GM18507 (cell line): Measurements from ENCODE around the gene SPPL2C.

Source experiments
- DNase-seq: peaks from one replicate; pipeline ENCODE4 v3.0.0; 2011; ENCODE audit warnings: low read depth; ENCODE audit not compliant: insufficient read length; ENCODE audit errors: extremely low spot score
- FAIRE-seq: peaks from 2 replicates; lab custom pipeline; 2011; peaks lifted over from hg19 to GRCh38; lab: Jason Lieb, UNC

The SPPL2C gene

DNA sequence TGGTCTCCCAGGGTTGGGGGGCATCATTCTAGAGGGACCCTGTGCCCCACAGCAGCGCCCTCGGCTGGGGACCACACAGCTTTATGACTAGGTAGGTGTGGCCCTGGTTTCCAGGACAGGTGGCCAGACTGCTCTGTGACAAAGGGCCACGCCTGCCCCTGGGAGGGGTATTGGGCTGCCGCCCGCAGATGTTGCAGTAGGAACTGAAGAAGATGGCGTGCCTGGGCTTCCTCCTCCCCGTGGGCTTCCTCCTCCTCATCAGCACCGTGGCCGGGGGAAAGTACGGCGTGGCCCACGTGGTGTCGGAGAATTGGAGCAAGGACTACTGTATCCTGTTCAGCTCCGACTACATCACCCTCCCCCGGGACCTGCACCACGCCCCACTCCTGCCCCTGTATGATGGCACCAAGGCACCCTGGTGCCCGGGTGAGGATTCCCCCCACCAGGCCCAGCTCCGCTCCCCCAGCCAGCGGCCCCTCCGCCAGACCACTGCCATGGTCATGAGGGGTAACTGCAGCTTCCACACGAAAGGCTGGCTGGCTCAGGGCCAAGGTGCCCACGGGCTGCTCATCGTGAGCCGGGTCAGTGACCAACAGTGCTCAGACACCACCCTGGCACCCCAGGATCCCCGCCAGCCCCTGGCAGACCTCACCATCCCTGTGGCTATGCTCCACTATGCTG, at the start of gene SPPL2C:
Gene SPPL2C, plus strand, starts transcription at position 187 of the 681 bp plus-strand sequence. Its CDS starts 26 bp downstream, at position 213.
- FAIRE-seq (no peak), DNase-seq (no peak)

DNA sequence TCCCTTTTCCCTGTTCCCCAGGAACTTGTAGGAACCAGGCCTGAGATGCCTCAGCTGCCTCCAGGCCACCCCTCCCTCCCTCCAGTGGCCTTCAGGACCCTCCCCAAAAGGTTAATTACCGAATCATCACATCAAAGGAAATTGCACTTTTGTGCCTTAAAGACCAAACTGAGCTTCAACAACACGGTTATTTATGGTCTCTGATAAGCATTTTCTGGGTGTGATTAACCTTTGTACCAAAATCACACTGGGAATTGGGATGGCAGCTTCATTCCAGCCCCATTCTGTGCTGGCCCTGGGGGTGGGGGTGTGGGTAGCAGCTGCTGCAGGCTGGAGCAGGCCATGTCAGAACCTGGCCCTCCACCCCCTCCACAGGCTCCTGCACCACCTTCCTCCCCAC, 43.9 kb upstream of the SPPL2C start:
- FAIRE-seq, result no peak
- no peak for DNase-seq

DNA sequence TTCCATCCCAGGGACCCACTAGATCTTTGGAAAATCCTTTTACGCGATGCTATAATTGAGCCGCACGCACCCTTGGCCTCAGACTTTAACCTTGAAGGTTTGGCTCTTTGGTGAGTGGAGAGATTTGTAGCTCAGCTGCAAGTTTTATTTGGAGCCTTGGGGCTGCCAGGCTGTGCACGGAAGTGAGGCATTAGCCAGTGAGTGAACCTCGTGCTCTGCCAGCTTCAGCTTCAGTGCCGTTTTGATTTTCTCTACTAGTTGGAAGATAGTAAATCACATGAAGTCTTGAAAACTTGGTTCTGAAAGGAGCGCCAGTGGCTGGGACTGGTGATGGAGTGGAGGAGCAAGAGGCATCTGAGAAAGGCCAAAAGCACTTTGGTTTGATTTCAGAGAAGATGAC, 43.3 kb upstream of the SPPL2C start:
- FAIRE-seq (no peak), DNase-seq (no peak)

DNA sequence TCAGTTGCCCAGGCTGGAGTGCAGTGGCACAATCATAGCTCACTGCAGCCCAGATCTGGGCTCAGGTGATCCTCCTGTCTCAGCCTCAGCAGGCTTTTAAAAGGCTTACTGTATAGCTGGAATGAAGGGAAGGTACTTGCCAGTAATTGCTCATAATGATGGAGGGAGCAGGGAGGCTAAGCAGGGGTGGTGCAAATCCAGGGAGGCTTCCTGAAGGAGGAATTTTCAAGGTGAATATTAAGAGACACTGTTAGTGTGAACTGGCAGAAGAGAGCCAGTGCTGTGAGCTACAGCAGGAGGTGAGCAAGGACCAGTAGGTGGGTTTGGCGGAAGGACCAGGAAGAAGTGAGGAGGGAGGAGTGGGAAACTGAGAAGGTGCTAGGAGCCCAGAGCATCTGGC, 35.8 kb upstream of the SPPL2C start:
- DNase-seq, result no peak
- FAIRE-seq, result no peak

GRCh38 chr17:45809499-45809898, 35.2 kb upstream of the SPPL2C start:
- DNase-seq (no peak), FAIRE-seq (no peak)

DNA sequence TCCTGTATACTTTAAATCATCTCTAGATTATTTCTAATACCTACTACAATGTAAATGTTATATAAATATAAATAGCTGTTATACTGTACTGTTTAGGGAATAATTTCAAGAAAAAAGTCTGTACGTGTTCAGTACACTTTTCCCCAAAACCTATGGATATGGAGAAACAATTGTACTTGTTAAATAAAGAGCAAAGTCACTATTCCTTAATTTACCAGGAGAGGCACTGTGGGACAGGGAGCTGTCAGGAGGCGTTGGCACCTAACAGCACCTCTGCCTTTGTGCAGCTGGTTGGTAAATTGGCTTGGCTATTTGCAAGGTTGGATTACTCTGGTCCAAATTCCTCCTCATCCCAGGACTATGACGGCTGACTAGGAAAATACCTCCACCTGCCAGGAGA, 32.6 kb upstream of the SPPL2C start:
- DNase-seq (no peak), FAIRE-seq (no peak)

GRCh38 chr17:45813048-45813725, 31.5 kb upstream of the SPPL2C start:
- DNase-seq, result no peak
- no peak for FAIRE-seq

GRCh38 chr17:45814622-45815606, 29.8 kb upstream of the SPPL2C start:
- DNase-seq (no peak), FAIRE-seq (no peak)

- FAIRE-seq (no peak), DNase-seq (no peak)
These were observed 28.9 kb upstream of the SPPL2C start for GRCh38 chr17:45815752-45816151.

DNA sequence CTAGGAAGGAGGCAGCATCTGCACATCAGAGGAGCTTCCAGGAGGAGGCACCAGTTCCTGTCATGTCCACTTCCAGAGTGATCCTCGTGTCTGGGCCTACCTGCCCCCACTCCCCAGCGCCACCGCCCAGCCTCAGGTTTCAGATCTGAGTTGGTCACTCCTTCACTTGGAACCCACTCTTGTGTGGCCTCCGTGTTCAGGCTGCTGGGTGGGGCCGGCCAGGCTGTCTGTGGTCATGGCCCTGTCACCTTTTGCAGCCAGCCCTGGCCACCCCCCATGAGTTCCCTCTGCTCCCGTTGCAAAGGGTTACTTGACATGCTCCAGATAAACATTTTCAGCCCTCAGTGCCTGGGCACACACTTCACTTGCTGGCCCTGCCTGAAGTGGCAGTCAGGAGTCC, 26.6 kb upstream of the SPPL2C start:
- DNase-seq (no peak), FAIRE-seq (no peak)

- FAIRE-seq (no peak), DNase-seq (no peak)
These were observed 26.0 kb upstream of the SPPL2C start for GRCh38 chr17:45818699-45819098.

DNA sequence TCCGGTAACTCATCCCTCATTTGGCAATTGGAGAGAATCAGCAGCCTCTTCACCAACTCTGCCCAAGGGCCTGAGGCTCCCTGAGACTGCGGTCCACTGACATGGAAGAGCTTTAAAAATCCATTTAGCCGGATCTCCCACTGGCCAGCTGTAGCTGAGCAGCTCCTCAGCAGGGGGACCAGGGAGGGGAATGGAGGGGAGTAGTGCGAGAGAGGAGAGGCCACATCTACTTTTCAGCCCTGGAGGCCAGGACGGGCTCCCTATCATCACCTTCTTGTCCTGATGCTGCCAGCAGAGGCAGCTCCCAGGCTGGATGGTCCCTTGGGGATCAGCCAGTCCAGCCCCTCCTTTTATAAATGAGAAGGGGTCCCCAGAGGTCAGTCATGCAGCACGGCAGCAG, 25.0 kb upstream of the SPPL2C start:
- DNase-seq, result no peak
- no peak for FAIRE-seq

GRCh38 chr17:45820052-45820780, 24.5 kb upstream of the SPPL2C start:
- FAIRE-seq (no peak), DNase-seq (no peak)

GRCh38 chr17:45821147-45821546, 23.5 kb upstream of the SPPL2C start:
- FAIRE-seq (no peak), DNase-seq (no peak)

- DNase-seq (no peak), FAIRE-seq (no peak)
These were observed 21.1 kb upstream of the SPPL2C start for GRCh38 chr17:45823598-45823997.

DNA sequence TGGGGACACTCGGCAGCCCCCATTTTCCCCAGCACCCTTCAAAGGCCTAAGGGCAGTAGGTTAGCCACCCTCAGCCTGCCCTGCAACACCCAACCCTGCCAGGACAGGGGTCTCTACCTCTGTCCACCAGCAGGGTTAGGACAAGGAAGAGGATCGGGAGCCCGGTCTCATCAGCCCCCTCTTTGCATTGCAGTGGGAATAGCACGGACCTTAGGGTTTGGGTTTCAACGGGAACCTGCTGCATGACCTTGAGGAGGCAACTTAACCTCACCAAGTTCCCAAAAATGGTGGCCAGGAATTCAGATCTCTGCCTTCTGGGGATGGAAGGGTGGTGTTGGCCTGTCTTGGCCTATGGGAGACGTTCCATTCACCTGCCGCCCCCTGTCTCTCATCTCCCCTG, 20.2 kb upstream of the SPPL2C start:
- no peak for DNase-seq
- FAIRE-seq, result no peak

DNA sequence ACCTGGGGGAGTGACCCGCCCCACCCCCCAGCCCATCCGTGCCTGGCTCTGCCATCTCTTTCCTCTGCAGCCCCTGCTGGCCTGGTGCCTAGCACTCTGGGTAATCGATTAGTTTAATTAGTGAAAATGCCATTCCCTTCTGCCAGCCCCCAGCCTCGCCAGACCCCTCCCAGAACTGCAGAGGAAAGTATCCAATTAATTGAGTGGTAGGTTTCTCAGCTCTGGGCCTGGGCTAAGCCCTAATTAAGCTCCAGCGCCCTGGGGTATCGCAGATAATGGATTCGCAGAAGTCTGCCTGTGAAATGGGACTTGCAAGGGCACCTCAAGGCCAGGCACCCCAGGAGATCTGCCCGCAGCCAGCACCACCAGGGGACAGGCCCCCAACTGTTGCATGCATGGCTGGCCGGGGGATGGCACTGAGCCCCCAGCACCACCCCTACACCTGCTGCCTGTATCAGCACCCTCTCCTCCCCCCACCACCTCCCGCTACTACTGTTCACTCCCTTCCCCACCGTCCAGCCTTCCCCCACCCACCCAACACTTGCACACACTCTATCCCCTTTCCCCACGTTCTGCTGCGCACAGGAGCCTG, 19.7 kb upstream of the SPPL2C start:
- DNase-seq (peak; percentile 22), FAIRE-seq (no peak)

DNA sequence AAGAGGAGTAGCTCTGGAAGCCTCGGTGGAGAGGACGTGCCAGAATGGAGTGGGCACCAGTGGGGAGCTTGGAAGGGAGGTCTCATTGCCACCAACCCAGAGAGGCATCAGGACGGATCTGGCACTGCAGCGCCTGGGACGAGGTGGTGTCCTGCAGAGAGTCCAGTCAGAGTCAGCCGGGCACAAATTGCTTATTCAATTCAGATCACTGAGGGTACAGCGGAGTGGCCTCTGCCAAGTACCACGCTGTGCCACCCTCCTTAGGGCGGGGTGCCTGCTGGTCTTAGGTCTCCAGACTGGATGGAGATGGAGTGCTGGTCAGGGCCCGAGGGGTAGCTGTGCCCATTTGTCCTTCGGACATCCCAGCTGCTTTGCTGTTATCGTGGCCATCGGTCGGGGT, 18.9 kb upstream of the SPPL2C start:
- FAIRE-seq, result no peak
- DNase-seq, result no peak

GRCh38 chr17:45826919-45827588, 17.6 kb upstream of the SPPL2C start:
- no peak for DNase-seq
- FAIRE-seq, result no peak
